Measurements from ENCODE around the gene MAGI2.
A peak's percentile ranks its signal among the peaks of the same experiment; 100 is the strongest.

MAGI2 gene

DNA sequence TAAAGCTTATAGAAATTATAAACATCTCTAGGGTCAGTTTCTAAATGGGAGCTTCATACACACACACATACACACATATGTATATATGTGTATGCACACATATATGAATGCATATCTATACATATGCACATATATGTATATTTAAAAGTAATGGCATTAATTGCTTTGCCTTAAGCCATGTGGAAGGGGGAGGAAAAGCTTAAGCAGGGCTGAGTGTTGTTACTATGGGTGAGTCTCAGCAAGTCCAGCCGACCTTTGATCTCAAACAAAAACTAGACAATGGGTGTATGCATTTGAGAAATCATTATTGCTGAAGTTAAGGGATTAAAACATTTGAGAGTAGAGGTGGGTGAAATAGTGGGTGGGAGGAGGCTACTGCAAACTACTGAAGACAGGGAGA, 546.7 kb downstream of the MAGI2 start (continued):
- TF ChIP-seq, protein P1, sequence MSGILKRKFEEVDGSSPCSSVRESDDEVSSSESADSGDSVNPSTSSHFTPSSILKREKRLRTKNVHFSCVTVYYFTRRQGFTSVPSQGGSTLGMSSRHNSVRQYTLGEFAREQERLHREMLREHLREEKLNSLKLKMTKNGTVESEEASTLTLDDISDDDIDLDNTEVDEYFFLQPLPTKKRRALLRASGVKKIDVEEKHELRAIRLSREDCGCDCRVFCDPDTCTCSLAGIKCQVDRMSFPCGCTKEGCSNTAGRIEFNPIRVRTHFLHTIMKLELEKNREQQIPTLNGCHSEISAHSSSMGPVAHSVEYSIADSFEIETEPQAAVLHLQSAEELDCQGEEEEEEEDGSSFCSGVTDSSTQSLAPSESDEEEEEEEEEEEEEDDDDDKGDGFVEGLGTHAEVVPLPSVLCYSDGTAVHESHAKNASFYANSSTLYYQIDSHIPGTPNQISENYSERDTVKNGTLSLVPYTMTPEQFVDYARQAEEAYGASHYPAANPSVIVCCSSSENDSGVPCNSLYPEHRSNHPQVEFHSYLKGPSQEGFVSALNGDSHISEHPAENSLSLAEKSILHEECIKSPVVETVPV (CRISPR knock-in tag; IDR thresholded peaks at IDR 0.05) = no peak
- TF ChIP-seq ESRRG (CRISPR knock-in tag; IDR thresholded peaks at IDR 0.05) = no peak
- TF ChIP-seq, protein P2, sequence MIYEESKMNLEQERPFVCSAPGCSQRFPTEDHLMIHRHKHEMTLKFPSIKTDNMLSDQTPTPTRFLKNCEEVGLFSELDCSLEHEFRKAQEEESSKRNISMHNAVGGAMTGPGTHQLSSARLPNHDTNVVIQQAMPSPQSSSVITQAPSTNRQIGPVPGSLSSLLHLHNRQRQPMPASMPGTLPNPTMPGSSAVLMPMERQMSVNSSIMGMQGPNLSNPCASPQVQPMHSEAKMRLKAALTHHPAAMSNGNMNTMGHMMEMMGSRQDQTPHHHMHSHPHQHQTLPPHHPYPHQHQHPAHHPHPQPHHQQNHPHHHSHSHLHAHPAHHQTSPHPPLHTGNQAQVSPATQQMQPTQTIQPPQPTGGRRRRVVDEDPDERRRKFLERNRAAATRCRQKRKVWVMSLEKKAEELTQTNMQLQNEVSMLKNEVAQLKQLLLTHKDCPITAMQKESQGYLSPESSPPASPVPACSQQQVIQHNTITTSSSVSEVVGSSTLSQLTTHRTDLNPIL (CRISPR knock-in tag; IDR thresholded peaks at IDR 0.05; ENCODE audit: low read depth) = no peak
- TF ChIP-seq SNAI2 (CRISPR knock-in tag; IDR thresholded peaks at IDR 0.05) = no peak
- TF ChIP-seq ZNF70 (CRISPR knock-in tag; IDR thresholded peaks at IDR 0.05) = no peak

DNA sequence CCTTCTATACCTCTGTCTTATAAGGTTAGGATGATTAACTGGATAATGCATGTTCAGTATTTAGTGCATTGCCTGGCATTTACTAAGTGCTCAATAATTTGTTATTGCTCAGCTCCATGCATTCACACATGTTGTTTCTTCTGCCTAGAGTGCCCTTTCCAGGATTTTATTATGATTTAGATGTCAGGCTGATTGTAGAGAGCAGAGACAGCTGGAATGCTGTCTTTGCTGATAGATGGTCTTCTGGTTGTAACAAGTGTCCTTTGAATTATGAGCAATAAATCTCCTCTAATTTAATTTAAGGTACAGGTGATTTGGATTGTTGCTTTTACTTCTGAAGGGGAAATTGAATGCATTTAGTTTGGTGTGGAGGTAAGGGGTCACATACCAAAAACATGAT, 548.0 kb downstream of the MAGI2 start:
- TF ChIP-seq, protein P3, sequence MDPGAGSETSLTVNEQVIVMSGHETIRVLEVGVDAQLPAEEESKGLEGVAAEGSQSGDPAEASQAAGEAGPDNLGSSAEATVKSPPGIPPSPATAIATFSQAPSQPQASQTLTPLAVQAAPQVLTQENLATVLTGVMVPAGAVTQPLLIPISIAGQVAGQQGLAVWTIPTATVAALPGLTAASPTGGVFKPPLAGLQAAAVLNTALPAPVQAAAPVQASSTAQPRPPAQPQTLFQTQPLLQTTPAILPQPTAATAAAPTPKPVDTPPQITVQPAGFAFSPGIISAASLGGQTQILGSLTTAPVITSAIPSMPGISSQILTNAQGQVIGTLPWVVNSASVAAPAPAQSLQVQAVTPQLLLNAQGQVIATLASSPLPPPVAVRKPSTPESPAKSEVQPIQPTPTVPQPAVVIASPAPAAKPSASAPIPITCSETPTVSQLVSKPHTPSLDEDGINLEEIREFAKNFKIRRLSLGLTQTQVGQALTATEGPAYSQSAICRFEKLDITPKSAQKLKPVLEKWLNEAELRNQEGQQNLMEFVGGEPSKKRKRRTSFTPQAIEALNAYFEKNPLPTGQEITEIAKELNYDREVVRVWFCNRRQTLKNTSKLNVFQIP (CRISPR knock-in tag; IDR thresholded peaks at IDR 0.05; ENCODE audit: borderline replicate concordance, low read depth) = no peak
- TF ChIP-seq, protein P1 (CRISPR knock-in tag; IDR thresholded peaks at IDR 0.05) = peak; percentile 85; the same call in 1 of the 2 replicates
- TF ChIP-seq ZC3H10 (CRISPR knock-in tag; IDR thresholded peaks at IDR 0.05) (no peak), ZFP3 (CRISPR knock-in tag; IDR thresholded peaks at IDR 0.05) (peak; percentile 13; the same call in 1 of the 2 replicates), OSR1 (CRISPR knock-in tag; IDR thresholded peaks at IDR 0.05) (no peak), GLIS3 (CRISPR knock-in tag; IDR thresholded peaks at IDR 0.05) (0 out of 2 replicates have a peak, but pooled peaks have one; percentile 67), ARNTL (CRISPR knock-in tag; IDR thresholded peaks at IDR 0.05; ENCODE audit: borderline replicate concordance, low read depth) (no peak), RARB (CRISPR knock-in tag; IDR thresholded peaks at IDR 0.05) (no peak), ZNF565 (CRISPR knock-in tag; conservative IDR thresholded peaks at IDR 0.05; ENCODE audit: low read depth) (no peak), CSDC2 (CRISPR knock-in tag; IDR thresholded peaks at IDR 0.05) (no peak), TOX (CRISPR knock-in tag; IDR thresholded peaks at IDR 0.05; ENCODE audit: borderline replicate concordance) (no peak), BACH2 (CRISPR knock-in tag; IDR thresholded peaks at IDR 0.05; ENCODE audit: borderline replicate concordance) (no peak), PPARA (CRISPR knock-in tag; IDR thresholded peaks at IDR 0.05; ENCODE audit: borderline replicate concordance) (no peak), SNAI2 (CRISPR knock-in tag; IDR thresholded peaks at IDR 0.05) (peak; percentile 96), ZNF70 (CRISPR knock-in tag; IDR thresholded peaks at IDR 0.05) (no peak), ESRRG (CRISPR knock-in tag; IDR thresholded peaks at IDR 0.05) (peak; percentile 91), ZFP30 (CRISPR knock-in tag; IDR thresholded peaks at IDR 0.05) (0 out of 2 replicates have a peak, but pooled peaks have one; percentile 37), TCF4 (CRISPR knock-in tag; IDR thresholded peaks at IDR 0.05; ENCODE audit: borderline replicate concordance) (peak; percentile 37; the same call in 1 of the 2 replicates), ZNF8 (CRISPR knock-in tag; IDR thresholded peaks at IDR 0.05) (no peak), ISL1 (CRISPR knock-in tag; IDR thresholded peaks at IDR 0.05) (peak; percentile 97)
- TF ChIP-seq, protein P4, sequence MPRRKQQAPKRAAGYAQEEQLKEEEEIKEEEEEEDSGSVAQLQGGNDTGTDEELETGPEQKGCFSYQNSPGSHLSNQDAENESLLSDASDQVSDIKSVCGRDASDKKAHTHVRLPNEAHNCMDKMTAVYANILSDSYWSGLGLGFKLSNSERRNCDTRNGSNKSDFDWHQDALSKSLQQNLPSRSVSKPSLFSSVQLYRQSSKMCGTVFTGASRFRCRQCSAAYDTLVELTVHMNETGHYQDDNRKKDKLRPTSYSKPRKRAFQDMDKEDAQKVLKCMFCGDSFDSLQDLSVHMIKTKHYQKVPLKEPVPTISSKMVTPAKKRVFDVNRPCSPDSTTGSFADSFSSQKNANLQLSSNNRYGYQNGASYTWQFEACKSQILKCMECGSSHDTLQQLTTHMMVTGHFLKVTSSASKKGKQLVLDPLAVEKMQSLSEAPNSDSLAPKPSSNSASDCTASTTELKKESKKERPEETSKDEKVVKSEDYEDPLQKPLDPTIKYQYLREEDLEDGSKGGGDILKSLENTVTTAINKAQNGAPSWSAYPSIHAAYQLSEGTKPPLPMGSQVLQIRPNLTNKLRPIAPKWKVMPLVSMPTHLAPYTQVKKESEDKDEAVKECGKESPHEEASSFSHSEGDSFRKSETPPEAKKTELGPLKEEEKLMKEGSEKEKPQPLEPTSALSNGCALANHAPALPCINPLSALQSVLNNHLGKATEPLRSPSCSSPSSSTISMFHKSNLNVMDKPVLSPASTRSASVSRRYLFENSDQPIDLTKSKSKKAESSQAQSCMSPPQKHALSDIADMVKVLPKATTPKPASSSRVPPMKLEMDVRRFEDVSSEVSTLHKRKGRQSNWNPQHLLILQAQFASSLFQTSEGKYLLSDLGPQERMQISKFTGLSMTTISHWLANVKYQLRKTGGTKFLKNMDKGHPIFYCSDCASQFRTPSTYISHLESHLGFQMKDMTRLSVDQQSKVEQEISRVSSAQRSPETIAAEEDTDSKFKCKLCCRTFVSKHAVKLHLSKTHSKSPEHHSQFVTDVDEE (CRISPR knock-in tag; IDR thresholded peaks at IDR 0.05) = peak; percentile 64; the same call in 1 of the 2 replicates
- TF ChIP-seq, protein P2 (CRISPR knock-in tag; IDR thresholded peaks at IDR 0.05; ENCODE audit: low read depth) = peak; percentile 47; the same call in 1 of the 2 replicates
- TF ChIP-seq, protein P5, sequence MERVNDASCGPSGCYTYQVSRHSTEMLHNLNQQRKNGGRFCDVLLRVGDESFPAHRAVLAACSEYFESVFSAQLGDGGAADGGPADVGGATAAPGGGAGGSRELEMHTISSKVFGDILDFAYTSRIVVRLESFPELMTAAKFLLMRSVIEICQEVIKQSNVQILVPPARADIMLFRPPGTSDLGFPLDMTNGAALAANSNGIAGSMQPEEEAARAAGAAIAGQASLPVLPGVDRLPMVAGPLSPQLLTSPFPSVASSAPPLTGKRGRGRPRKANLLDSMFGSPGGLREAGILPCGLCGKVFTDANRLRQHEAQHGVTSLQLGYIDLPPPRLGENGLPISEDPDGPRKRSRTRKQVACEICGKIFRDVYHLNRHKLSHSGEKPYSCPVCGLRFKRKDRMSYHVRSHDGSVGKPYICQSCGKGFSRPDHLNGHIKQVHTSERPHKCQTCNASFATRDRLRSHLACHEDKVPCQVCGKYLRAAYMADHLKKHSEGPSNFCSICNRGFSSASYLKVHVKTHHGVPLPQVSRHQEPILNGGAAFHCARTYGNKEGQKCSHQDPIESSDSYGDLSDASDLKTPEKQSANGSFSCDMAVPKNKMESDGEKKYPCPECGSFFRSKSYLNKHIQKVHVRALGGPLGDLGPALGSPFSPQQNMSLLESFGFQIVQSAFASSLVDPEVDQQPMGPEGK (CRISPR knock-in tag; IDR thresholded peaks at IDR 0.05; ENCODE audit: borderline replicate concordance) = peak; percentile 57; the same call in 1 of the 2 replicates
- no peak for ATAC-seq

Measured in SK-N-SH treated with all-trans-retinoic acid at 6 μM for 48 hours (cell line).